H9 (cell line): Measurements from ENCODE around the gene S100A3. TPM values are rescaled to one million over a fixed set of nuclear protein-coding genes. Genes with fewer than 3 reads are reported as not detected.

Source experiments
- DNase-seq: peaks from one replicate; pipeline ENCODE4 v3.0.0-alpha.2; 2017
- H2AFZ ChIP-seq: one replicate; pipeline ENCODE4 v1.6.1; 2013; ENCODE audit warnings: mild to moderate bottlenecking, low read length, control low read depth, moderate library complexity
- H2AK5ac ChIP-seq: 2 replicates; pipeline ENCODE4 v1.6.1; 2013; ENCODE audit warnings: low read length, control low read depth, mixed read lengths; ENCODE audit not compliant: insufficient read length
- H2BK120ac ChIP-seq: one replicate; pipeline ENCODE4 v1.6.1; 2013; ENCODE audit warnings: low read depth, mild to moderate bottlenecking, low read length, control low read depth, inconsistent platforms; ENCODE audit not compliant: poor library complexity, severe bottlenecking
- H2BK12ac ChIP-seq: 2 replicates; pipeline ENCODE4 v1.6.1; 2013; ENCODE audit warnings: low read length, control low read depth, mixed read lengths, low read depth; ENCODE audit not compliant: insufficient read length
- H2BK15ac ChIP-seq: 2 replicates; pipeline ENCODE4 v1.6.1; 2013; ENCODE audit warnings: low read depth, low read length, control low read depth
- H2BK20ac ChIP-seq: one replicate; pipeline ENCODE4 v1.6.1; 2013; ENCODE audit warnings: low read depth, mild to moderate bottlenecking, low read length, control low read depth, inconsistent platforms; ENCODE audit not compliant: poor library complexity, severe bottlenecking
- H2BK5ac ChIP-seq: 2 replicates; pipeline ENCODE4 v1.6.1; 2013; ENCODE audit warnings: low read length, control low read depth, mixed read lengths; ENCODE audit not compliant: insufficient read length
- H3K14ac ChIP-seq: 2 replicates; pipeline ENCODE4 v1.6.1; 2013; ENCODE audit warnings: low read length, control low read depth; ENCODE audit not compliant: insufficient read depth
- H3K18ac ChIP-seq: 2 replicates; pipeline ENCODE4 v1.6.1; 2013; ENCODE audit warnings: low read depth, mild to moderate bottlenecking, mixed read lengths, low read length, control low read depth; ENCODE audit not compliant: insufficient read length
- H3K23ac ChIP-seq: 2 replicates; pipeline ENCODE4 v1.6.1; 2013; ENCODE audit warnings: low read length, control low read depth, mixed read lengths, low read depth; ENCODE audit not compliant: insufficient read length
- H3K23me2 ChIP-seq: 2 replicates; pipeline ENCODE4 v1.6.1; 2013; ENCODE audit warnings: low read depth, mild to moderate bottlenecking, mixed read lengths, low read length, control low read depth; ENCODE audit not compliant: insufficient read length, poor library complexity, severe bottlenecking
- H3K27ac ChIP-seq: 2 replicates; pipeline ENCODE4 v1.5.1; 2013; ENCODE audit warnings: low read length, control low read depth, mixed read lengths, low read depth; ENCODE audit not compliant: insufficient read length
- H3K27me3 ChIP-seq: 2 replicates; pipeline ENCODE4 v1.6.1; 2013; ENCODE audit warnings: low read length, control low read depth, inconsistent platforms; ENCODE audit not compliant: insufficient read depth
- H3K4ac ChIP-seq: 2 replicates; pipeline ENCODE4 v1.6.1; 2013; ENCODE audit warnings: low read depth, mild to moderate bottlenecking, control low read depth, inconsistent platforms, low read length, moderate library complexity
- H3K4me1 ChIP-seq: 2 replicates; pipeline ENCODE4 v1.6.1; 2013; ENCODE audit warnings: low read length, control low read depth, inconsistent platforms; ENCODE audit not compliant: insufficient read depth
- H3K4me2 ChIP-seq: 2 replicates; pipeline ENCODE4 v1.6.1; 2013; ENCODE audit warnings: low read length, control low read depth, mixed read lengths; ENCODE audit not compliant: insufficient read length, insufficient read depth
- H3K56ac ChIP-seq: 2 replicates; pipeline ENCODE4 v1.6.1; 2013; ENCODE audit warnings: low read depth, mild to moderate bottlenecking, mixed read lengths, low read length, control low read depth; ENCODE audit not compliant: insufficient read length
- H3K79me1 ChIP-seq: 2 replicates; pipeline ENCODE4 v1.6.1; 2013; ENCODE audit warnings: low read depth, mild to moderate bottlenecking, moderate library complexity, low read length, control low read depth, inconsistent platforms; ENCODE audit not compliant: insufficient read depth, poor library complexity, severe bottlenecking
- H3K79me2 ChIP-seq: 2 replicates; pipeline ENCODE4 v1.6.1; 2013; ENCODE audit warnings: low read length, control low read depth, inconsistent platforms; ENCODE audit not compliant: insufficient read depth
- H3K9ac ChIP-seq: 2 replicates; pipeline ENCODE4 v1.6.1; 2013; ENCODE audit warnings: low read length, control low read depth, mixed read lengths; ENCODE audit not compliant: insufficient read length; ENCODE audit errors: extremely low read depth
- H3K9me3 ChIP-seq: one replicate; pipeline ENCODE4 v1.6.1; 2013; ENCODE audit warnings: low read depth, low read length, inconsistent platforms; ENCODE audit not compliant: control insufficient read depth
- H3T11ph ChIP-seq: one replicate; pipeline ENCODE4 v1.6.1; 2013; ENCODE audit warnings: mild to moderate bottlenecking, low read length, control low read depth, inconsistent platforms
- H4K20me1 ChIP-seq: one replicate; pipeline ENCODE4 v1.6.1; 2013; ENCODE audit not compliant: control insufficient read depth, insufficient read length, insufficient read depth
- H4K5ac ChIP-seq: 2 replicates; pipeline ENCODE4 v1.6.1; 2013; ENCODE audit warnings: low read depth, mild to moderate bottlenecking, mixed read lengths, low read length, control low read depth; ENCODE audit not compliant: insufficient read length
- H4K8ac ChIP-seq: replicated peaks from 2 replicates; pipeline ENCODE4 v1.6.1; 2013; ENCODE audit warnings: low read length, control low read depth, mixed read lengths, low read depth; ENCODE audit not compliant: insufficient read length
- H4K91ac ChIP-seq: 2 replicates; pipeline ENCODE4 v1.6.1; 2013; ENCODE audit warnings: low read depth, mild to moderate bottlenecking, moderate library complexity, mixed read lengths, low read length, control low read depth; ENCODE audit not compliant: insufficient read length
- H3K27ac Mint-ChIP-seq, 3 experiments: 2 replicates in 2 of 3; 3 replicates in 1 of 3; pipeline ENCODE4 v1.8.0; 2020 to 2021; ENCODE audit warnings: mixed read lengths in 3 of 3, mild to moderate bottlenecking in 1 of 3, moderate library complexity in 1 of 3
- H3K27me3 Mint-ChIP-seq: 2 replicates; pipeline ENCODE4 v1.8.0; 2021; ENCODE audit warnings: low read depth, mild to moderate bottlenecking, moderate library complexity, mixed read lengths
- H3K36me3 Mint-ChIP-seq, 3 experiments: 2 replicates in 2 of 3; 3 replicates in 1 of 3; pipeline ENCODE4 v1.8.0; 2020 to 2021; ENCODE audit warnings: low read depth in 3 of 3, mixed read lengths in 3 of 3; ENCODE audit not compliant: insufficient read depth in 1 of 3
- H3K4me1 Mint-ChIP-seq, 2 experiments: 2 replicates each; pipeline ENCODE4 v1.8.0; 2020; ENCODE audit warnings: mixed read lengths in 2 of 2
- H3K4me3 Mint-ChIP-seq, 2 experiments: 2 replicates in 1 of 2; 3 replicates in 1 of 2; pipeline ENCODE4 v1.8.0; 2020 to 2021; ENCODE audit warnings: mild to moderate bottlenecking in 2 of 2, mixed read lengths in 2 of 2, moderate library complexity in 1 of 2
- H3K9me3 Mint-ChIP-seq, 2 experiments: 2 replicates in 1 of 2; 3 replicates in 1 of 2; pipeline ENCODE4 v1.8.0; 2020; ENCODE audit warnings: mild to moderate bottlenecking in 2 of 2, mixed read lengths in 2 of 2, moderate library complexity in 1 of 2
- WGBS: extraction: QIAGEN DNeasy Blood & Tissue Kit; methylation state at CpG from one replicate; pipeline ENCODE4 v1.1.7; 2013; ENCODE audit warnings: missing lambda C conversion rate, low lambda C conversion rate, mixed read lengths; ENCODE audit not compliant: insufficient read length; ENCODE audit errors: extremely low coverage; 5-methylcytosine and 5-hydroxymethylcytosine counted together
- total RNA-seq: library from RNA; stranded (reverse); gene quantifications from 2 replicates; pipeline ENCODE4 v1.2.1, GENCODE V29; 2021
- TF ChIP-seq, protein P1 (sequence below): fragments of 200-600 bp; sonication (generic); conservative IDR thresholded peaks from 3 replicates; pipeline ENCODE4 v1.8.0; 2021; ENCODE audit warnings: antibody characterized with exemption, mild to moderate bottlenecking

S100A3 gene
- total RNA-seq, 1 experiment from 2014 or later = not detected

DNA sequence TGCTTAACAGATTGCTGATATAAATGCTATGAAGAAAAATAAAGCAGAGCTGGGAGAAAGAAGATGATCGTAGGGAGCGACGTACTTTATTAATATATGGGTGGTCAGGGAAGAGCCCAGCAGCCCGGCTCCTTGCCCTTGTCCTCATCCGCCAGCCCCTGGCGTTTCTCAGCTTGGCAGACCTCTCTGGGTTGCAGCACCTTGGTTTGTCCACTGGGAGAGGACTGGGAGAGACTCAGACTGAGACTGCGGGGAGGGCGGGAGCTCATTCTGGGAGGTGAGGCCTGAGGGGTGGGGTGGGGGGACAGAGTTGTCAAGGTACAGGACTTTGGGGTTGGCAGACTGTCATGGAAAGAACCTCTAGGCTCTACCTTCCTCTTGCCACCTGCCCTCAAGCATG lies 3.3 kb upstream of the S100A3 start:
- Mint-ChIP-seq H3K4me1 (peaks cover 27 to 43% of the 10 kb centered on the region in 2 experiments), H3K4me3 (no peak overlapping the region; a peak in 1 of 5 replicates), H3K27ac (no peak overlapping the region), H3K27me3 (no peaks in the 10 kb centered on the region; the same call in 1 of the 2 replicates), H3K9me3 (no peaks in the 10 kb centered on the region), H3K36me3 (no peaks in the 10 kb centered on the region)
- no peak overlapping the region for H2BK120ac ChIP-seq
- H2BK15ac ChIP-seq = no peak overlapping the region
- H2AK5ac ChIP-seq = no peak overlapping the region
- H3K9me3 ChIP-seq = no peaks in the 10 kb centered on the region
- no peak overlapping the region for H3K14ac ChIP-seq
- H3K23ac ChIP-seq = no peak overlapping the region
- H3K18ac ChIP-seq = no peak overlapping the region
- no peak overlapping the region for H3K9ac ChIP-seq
- H4K5ac ChIP-seq = no peak overlapping the region
- H2BK12ac ChIP-seq = no peak overlapping the region
- H4K20me1 ChIP-seq = no peaks in the 10 kb centered on the region
- H4K8ac ChIP-seq = no peak overlapping the region
- no peak overlapping the region for H3K4ac ChIP-seq
- no peak overlapping the region for H3K27ac ChIP-seq
- no peaks in the 10 kb centered on the region for H3K79me1 ChIP-seq
- peak; percentile 59 for DNase-seq
- H3T11ph ChIP-seq = no peak overlapping the region
- H3K27me3 ChIP-seq = no peaks in the 10 kb centered on the region
- no peak overlapping the region for H3K4me2 ChIP-seq
- no peaks in the 10 kb centered on the region for H3K23me2 ChIP-seq
- no peaks in the 10 kb centered on the region for H3K4me1 ChIP-seq
- no peak overlapping the region for H4K91ac ChIP-seq
- H2BK5ac ChIP-seq = no peak overlapping the region
- TF ChIP-seq, protein P1, sequence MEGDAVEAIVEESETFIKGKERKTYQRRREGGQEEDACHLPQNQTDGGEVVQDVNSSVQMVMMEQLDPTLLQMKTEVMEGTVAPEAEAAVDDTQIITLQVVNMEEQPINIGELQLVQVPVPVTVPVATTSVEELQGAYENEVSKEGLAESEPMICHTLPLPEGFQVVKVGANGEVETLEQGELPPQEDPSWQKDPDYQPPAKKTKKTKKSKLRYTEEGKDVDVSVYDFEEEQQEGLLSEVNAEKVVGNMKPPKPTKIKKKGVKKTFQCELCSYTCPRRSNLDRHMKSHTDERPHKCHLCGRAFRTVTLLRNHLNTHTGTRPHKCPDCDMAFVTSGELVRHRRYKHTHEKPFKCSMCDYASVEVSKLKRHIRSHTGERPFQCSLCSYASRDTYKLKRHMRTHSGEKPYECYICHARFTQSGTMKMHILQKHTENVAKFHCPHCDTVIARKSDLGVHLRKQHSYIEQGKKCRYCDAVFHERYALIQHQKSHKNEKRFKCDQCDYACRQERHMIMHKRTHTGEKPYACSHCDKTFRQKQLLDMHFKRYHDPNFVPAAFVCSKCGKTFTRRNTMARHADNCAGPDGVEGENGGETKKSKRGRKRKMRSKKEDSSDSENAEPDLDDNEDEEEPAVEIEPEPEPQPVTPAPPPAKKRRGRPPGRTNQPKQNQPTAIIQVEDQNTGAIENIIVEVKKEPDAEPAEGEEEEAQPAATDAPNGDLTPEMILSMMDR = peak; percentile 29; the same call in 2 of the 3 replicates
- H3K56ac ChIP-seq = no peak overlapping the region
- H2BK20ac ChIP-seq = no peak overlapping the region
- H3K79me2 ChIP-seq = no peaks in the 10 kb centered on the region
- no peak overlapping the region for H2AFZ ChIP-seq
- WGBS = no CpG with 5 or more reads among the region's 8 CpGs
